SK-N-SH treated with all-trans-retinoic acid at 6 μM for 48 hours (cell line): ENCODE results near the gene SAA1.

ENCODE experiments used
- ATAC-seq: fragments of 200-7000 bp; cut with Tn5 transposase; 3 replicates; pipeline ENCODE4 v1.9.1; 2020; ENCODE audit warnings: mild to moderate bottlenecking, moderate library complexity
- BACH2 ChIP-seq: fragments of 250-450 bp; sonication (Bioruptor Pico); IDR thresholded peaks from 2 replicates; pipeline ENCODE4 v1.9.0; 2021; ENCODE audit warnings: mild to moderate bottlenecking, borderline replicate concordance
- GLIS3 ChIP-seq: fragments of 250-450 bp; sonication (Bioruptor Pico); IDR thresholded peaks from 2 replicates; pipeline ENCODE4 v1.5.0; 2020; ENCODE audit warnings: mild to moderate bottlenecking, moderate library complexity
- ISL1 ChIP-seq: fragments of 250-450 bp; sonication (Bioruptor Pico); IDR thresholded peaks from 2 replicates; pipeline ENCODE4 v2.1.2; 2022; ENCODE audit warnings: mild to moderate bottlenecking, moderate library complexity
- POU6F1 ChIP-seq: fragments of 250-450 bp; sonication (Bioruptor Pico); IDR thresholded peaks from 2 replicates; pipeline ENCODE4 v1.8.0; 2021; ENCODE audit warnings: low read depth, mild to moderate bottlenecking, moderate library complexity, borderline replicate concordance
- PPARA ChIP-seq: fragments of 250-450 bp; sonication (Bioruptor Pico); IDR thresholded peaks from 2 replicates; pipeline ENCODE4 v1.5.0; 2020; ENCODE audit warnings: mild to moderate bottlenecking, borderline replicate concordance
- RARB ChIP-seq: fragments of 250-450 bp; sonication (Bioruptor Pico); IDR thresholded peaks from 2 replicates; pipeline ENCODE4 v1.8.0; 2021; ENCODE audit warnings: mild to moderate bottlenecking, moderate library complexity
- SNAI2 ChIP-seq: fragments of 250-450 bp; sonication (Bioruptor Pico); IDR thresholded peaks from 2 replicates; pipeline ENCODE4 v1.5.0; 2020; ENCODE audit warnings: mild to moderate bottlenecking, moderate library complexity
- TCF4 ChIP-seq: fragments of 250-450 bp; sonication (Bioruptor Pico); IDR thresholded peaks from 2 replicates; pipeline ENCODE4 v1.8.0; 2021; ENCODE audit warnings: mild to moderate bottlenecking, moderate library complexity, borderline replicate concordance
- TOX ChIP-seq: fragments of 250-450 bp; sonication (Bioruptor Pico); IDR thresholded peaks from 2 replicates; pipeline ENCODE4 v1.8.0; 2021; ENCODE audit warnings: mild to moderate bottlenecking, moderate library complexity, borderline replicate concordance
- TSHZ2 ChIP-seq: fragments of 250-450 bp; sonication (Bioruptor Pico); IDR thresholded peaks from 2 replicates; pipeline ENCODE4 v1.5.0; 2020; ENCODE audit warnings: mild to moderate bottlenecking, moderate library complexity
- ZC3H10 ChIP-seq: fragments of 250-450 bp; sonication (Bioruptor Pico); IDR thresholded peaks from 2 replicates; pipeline ENCODE4 v1.5.1; 2021; ENCODE audit warnings: mild to moderate bottlenecking, moderate library complexity
- ZFP3 ChIP-seq: fragments of 250-450 bp; sonication (Bioruptor Pico); IDR thresholded peaks from 2 replicates; pipeline ENCODE4 v1.5.0; 2020; ENCODE audit warnings: mild to moderate bottlenecking, moderate library complexity
- ZFP30 ChIP-seq: fragments of 450-650 bp; formaldehyde crosslinking; IDR thresholded peaks from 2 replicates; pipeline ENCODE4 v1.5.0; 2022; ENCODE audit warnings: mild to moderate bottlenecking, moderate library complexity
- ZNF70 ChIP-seq: fragments of 450-650 bp; formaldehyde crosslinking; IDR thresholded peaks from 2 replicates; pipeline ENCODE4 v1.5.0; 2020; ENCODE audit warnings: mild to moderate bottlenecking, moderate library complexity
- ZNF8 ChIP-seq: fragments of 450-650 bp; formaldehyde crosslinking; IDR thresholded peaks from 2 replicates; pipeline ENCODE4 v1.5.0; 2020; ENCODE audit warnings: mild to moderate bottlenecking, moderate library complexity
- TF ChIP-seq, protein P1 (sequence below): fragments of 250-450 bp; sonication (Bioruptor Pico); IDR thresholded peaks from 2 replicates; pipeline ENCODE4 v1.5.1; 2021; ENCODE audit warnings: mild to moderate bottlenecking, moderate library complexity
- TF ChIP-seq, protein P2 (sequence below): fragments of 250-450 bp; sonication (Bioruptor Pico); IDR thresholded peaks from 2 replicates; pipeline ENCODE4 v1.8.0; 2020; ENCODE audit warnings: mild to moderate bottlenecking, moderate library complexity, borderline replicate concordance

The SAA1 gene

GRCh38 chr11:18233912-18234311 lies 32.2 kb upstream of the SAA1 start:
- no peak for ATAC-seq
- no peak for TF ChIP-seq PPARA (CRISPR knock-in tag)
- no peak for TF ChIP-seq ISL1 (CRISPR knock-in tag)
- TF ChIP-seq, protein P1, sequence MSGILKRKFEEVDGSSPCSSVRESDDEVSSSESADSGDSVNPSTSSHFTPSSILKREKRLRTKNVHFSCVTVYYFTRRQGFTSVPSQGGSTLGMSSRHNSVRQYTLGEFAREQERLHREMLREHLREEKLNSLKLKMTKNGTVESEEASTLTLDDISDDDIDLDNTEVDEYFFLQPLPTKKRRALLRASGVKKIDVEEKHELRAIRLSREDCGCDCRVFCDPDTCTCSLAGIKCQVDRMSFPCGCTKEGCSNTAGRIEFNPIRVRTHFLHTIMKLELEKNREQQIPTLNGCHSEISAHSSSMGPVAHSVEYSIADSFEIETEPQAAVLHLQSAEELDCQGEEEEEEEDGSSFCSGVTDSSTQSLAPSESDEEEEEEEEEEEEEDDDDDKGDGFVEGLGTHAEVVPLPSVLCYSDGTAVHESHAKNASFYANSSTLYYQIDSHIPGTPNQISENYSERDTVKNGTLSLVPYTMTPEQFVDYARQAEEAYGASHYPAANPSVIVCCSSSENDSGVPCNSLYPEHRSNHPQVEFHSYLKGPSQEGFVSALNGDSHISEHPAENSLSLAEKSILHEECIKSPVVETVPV (CRISPR knock-in tag) = no peak
- no peak for TF ChIP-seq ZFP30 (CRISPR knock-in tag)
- no peak for TF ChIP-seq SNAI2 (CRISPR knock-in tag)
- no peak for TF ChIP-seq TOX (CRISPR knock-in tag)
- TF ChIP-seq GLIS3 (CRISPR knock-in tag) = no peak
- TF ChIP-seq ZNF70 = no peak
- TF ChIP-seq BACH2 (CRISPR knock-in tag) = no peak

DNA sequence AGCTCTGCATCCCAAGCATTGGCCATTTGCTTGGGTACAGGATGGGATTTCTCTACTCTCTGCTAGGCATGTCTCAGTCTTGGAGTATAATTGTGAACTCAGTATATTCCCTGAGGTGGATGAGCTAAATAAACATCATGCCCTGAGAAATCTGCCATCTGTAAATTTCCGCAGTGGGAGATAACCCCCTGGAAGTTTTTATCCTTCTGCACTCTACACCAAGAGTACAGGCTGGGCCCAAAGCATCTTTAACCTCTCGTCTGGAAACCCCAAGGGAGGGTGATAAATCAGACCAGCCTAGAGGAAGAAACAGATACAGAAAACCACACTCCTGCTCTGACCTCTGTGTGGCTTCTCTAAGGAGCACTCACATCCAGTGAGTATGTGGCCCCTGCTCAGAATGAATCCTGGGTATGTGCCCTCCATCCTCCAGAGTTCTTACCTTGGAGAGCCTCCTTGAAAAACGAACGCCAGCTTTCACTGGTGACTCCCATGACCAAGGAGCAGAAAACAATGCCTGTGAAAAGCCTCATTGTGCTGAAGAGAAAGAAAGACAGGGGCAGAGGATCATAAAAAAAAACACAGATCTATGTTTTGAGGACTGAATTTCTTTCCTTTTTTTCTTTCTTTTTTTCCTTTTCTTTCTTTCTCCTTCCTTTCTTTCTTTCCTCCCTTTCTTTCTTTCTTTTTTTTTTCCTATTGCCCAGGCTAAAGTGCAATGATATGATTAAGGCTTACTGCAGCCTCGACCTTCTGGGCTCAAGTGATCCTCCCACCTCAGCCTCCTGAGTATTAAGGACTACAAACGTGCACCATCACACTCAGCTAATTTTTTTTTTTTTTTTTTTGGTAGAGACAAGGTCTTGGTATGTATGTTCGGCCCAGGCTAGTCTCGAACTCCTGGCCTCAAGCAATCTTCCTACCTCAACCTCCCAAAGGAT lies 30.4 kb upstream of the SAA1 start:
- no peak for TF ChIP-seq GLIS3 (CRISPR knock-in tag)
- TF ChIP-seq ZNF70 = no peak
- no peak for ATAC-seq

- no peak for ATAC-seq
- TF ChIP-seq POU6F1 (CRISPR knock-in tag) (no peak), TCF4 (CRISPR knock-in tag) (no peak), PPARA (CRISPR knock-in tag) (no peak), ZFP3 (no peak), SNAI2 (CRISPR knock-in tag) (no peak), ZNF70 (no peak), RARB (CRISPR knock-in tag) (no peak), ZC3H10 (CRISPR knock-in tag) (no peak), TSHZ2 (CRISPR knock-in tag) (no peak), ZNF8 (CRISPR knock-in tag) (no peak)
- TF ChIP-seq, protein P2, sequence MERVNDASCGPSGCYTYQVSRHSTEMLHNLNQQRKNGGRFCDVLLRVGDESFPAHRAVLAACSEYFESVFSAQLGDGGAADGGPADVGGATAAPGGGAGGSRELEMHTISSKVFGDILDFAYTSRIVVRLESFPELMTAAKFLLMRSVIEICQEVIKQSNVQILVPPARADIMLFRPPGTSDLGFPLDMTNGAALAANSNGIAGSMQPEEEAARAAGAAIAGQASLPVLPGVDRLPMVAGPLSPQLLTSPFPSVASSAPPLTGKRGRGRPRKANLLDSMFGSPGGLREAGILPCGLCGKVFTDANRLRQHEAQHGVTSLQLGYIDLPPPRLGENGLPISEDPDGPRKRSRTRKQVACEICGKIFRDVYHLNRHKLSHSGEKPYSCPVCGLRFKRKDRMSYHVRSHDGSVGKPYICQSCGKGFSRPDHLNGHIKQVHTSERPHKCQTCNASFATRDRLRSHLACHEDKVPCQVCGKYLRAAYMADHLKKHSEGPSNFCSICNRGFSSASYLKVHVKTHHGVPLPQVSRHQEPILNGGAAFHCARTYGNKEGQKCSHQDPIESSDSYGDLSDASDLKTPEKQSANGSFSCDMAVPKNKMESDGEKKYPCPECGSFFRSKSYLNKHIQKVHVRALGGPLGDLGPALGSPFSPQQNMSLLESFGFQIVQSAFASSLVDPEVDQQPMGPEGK (CRISPR knock-in tag) = no peak
- TF ChIP-seq, protein P1 (CRISPR knock-in tag) = no peak
- TF ChIP-seq, all 23 proteins: peak for 0
Observed at GRCh38 chr11:18236664-18237356, 29.3 kb upstream of the SAA1 start, which contains the start of gene SAA4. SAA4 (minus strand) TSS chr11:18236802; CDS start chr11:18235926, 876 bp downstream.
